Stimulated activated CD8-positive, alpha-beta memory T cell treated with anti-CD3 and anti-CD28 coated beads, Interleukin-12 subunit alpha, Interleukin-12 subunit beta, amount 100 ng/mL, for 24 hours (primary cell): ENCODE data around the gene L3MBTL4.
"Not testable (repeated sequence)": the region's sequence is repeated elsewhere in the genome, so short reads cannot be mapped to it uniquely, and the experiment has no call there.

Source experiments
- DNase-seq: peaks from one replicate; pipeline ENCODE4 v3.0.0-alpha.2; 2020; ENCODE audit errors: extremely low read depth

The L3MBTL4 gene

DNA sequence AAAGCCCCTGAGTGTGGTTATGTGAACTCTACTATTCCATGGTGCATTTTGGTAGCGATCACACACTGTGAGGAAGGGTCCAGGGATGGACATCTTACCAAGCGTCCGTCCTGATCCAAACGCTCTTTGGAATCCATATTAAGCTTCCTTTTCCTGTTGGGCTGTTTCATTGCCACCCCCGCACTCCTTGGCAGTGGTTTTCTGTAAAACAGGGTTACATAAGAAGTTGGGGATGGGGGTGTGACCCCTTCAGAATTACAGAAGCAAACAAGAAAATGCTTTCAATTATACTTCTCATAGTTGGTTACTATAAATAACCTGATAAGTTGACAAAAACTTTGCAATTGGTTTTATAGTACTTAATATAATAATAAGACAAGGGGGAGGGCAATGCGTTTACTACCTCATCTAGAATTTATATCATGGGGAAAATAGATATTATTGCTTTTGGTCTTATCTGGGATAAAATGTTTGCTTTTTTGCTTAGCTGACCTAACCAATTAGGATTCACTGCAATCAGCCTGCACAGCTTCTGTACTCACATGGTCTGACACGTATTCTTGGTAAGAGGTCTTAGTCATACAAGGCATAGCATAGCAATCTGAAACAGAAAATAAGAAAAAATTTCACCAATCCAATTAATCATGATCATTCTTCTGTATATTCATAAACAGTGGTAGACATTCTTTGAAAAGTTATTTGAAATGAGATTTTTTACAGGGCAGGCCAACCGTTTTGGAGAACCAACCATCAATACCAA, 103.1 kb downstream of the L3MBTL4 start:
- no peak for DNase-seq

DNA sequence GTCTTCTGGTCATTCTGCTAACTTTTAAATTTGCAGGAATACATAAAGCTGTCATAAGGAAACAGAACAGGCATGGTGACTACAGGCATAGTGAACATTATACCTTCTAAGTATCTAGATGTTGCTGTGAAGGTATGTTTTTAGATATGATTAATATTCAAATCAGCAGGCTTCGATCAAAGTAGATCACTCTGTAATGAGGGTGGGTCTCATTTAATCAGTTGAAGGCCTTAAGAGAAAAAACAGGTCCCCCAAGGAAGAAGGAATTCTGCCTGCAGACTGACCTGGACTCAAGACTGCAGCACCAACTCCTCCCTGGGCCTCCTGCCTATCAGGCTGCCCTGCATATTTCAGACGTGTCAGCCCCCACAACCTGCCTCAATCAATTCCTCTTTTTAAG, 104.0 kb downstream of the L3MBTL4 start:
- DNase-seq, result no peak

DNA sequence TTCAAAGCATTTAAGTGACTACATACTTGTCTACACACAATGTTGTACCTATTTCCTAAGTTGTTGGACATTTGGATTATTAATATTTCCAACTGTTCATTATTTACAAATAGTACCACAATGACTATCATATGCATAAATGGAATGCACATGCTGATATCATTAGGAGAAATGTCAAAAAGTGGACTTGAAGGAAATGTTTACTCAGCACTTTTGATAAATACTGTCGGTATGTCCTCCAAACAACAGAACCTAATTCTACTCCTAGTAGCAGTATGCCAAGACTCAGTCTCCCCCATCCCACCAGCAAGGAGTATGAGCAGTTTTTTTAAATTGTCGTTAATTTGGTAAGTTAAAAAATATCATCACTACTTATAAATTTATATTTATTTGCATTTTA, 116.8 kb downstream of the L3MBTL4 start:
- no peak for DNase-seq

DNA sequence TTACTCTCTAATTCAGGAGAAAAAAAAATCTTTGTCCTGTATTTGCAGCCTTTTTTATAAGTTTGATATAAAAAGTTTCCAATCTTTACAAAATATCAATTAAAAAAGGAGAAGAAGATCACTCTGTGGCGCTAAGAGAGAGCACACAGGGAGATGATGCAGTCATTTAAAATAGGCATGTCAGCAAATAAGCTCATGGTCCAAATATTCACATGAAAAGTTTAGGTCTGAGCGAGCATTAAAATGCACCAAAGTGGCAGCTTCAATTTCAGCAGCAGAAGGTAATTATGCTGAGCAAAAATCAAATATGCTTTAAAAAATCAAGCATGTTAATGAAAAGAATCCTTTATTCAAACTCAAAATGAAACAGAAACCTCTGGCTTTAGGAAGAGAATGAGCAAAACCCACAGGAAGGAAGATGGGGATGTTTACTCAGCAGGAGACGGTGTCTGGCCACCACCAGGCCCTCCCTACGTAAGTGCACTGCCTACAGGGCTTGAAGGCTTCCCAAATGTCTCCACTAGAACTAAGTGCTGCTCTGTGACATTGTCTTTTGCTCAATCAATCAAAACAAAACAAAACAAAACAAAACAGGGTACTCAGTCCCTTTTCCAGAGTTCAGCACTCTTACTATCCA, 120.4 kb downstream of the L3MBTL4 start:
- DNase-seq, result no peak

DNA sequence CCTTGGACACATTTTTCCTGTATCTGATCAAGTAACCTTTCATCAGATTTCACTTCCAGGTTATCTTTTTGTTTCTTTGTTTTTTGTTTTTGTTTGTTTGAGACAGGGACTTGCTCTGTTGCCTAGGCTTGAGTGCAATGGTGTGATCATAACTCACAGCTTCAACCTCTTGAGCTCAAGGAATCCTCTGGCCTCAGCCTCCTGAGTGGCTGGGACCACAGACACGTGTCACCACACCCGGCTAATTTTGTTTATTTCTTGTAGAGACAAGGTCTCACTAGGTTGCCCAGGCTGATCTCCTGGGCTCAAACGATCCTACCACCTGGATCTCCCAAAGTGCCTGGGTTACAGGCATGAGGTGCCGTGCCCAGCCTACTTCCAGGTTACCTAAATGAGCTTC, 124.9 kb downstream of the L3MBTL4 start:
- no peak for DNase-seq

DNA sequence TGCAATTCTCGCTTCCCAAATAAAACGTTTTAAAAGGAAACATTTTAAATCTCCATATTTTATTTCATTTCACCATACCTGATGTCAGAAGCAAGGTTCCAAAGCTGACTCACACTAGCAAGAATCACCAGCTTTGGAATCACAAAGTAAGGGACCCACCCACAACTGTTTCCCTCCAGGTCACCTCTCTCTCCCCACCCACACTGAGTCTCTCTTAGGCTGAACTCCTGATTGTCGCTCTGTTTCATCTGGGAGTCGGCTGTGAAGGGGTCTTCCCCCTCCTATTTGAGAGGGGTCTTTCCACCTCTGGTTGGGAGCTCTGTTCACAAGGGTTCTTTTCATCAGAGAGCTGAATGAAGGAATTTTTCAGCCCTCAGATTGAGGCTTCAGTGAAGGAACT, 128.1 kb downstream of the L3MBTL4 start:
- DNase-seq, result no peak

DNA sequence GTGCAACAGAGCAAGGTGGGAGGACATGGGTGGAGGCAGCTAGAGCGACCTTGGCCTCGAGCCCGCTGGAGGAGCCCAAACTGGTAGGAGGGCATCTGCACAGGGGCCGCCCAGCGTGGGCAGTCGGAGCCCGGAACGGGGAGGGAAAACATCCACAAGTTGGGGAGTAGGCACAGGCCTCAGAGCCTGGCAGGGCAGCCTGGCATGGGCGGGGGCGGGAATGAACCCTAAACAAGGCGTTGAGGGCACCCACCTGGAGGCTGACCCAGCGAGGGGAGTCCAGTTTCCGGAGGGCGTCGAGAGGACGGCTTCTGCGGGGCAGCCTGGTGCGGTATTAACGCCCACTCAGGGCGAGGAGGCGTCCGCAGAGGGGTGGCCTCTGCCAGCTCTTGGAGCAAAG, 129.9 kb downstream of the L3MBTL4 start:
- no peak for DNase-seq

DNA sequence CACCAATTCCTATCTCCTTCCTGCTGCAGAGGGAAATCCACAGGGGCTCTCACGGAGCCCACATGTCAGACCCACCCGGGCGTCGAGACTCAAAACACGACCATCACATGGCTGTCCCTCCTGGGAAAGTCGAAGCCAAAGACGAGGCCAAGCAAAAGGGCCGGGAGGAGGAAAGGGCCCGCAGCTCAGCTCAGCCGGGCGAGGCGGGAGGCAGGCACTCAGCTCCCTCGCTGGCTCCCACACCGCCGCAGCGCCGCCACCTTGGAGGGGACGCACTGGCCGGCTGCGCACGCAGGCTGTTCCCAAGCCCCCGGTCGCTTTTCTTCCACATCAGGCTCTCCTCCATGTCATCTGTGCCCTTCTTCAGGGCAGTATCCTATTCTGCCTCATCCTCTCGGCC, 130.4 kb downstream of the L3MBTL4 start:
- DNase-seq, result no peak

DNA sequence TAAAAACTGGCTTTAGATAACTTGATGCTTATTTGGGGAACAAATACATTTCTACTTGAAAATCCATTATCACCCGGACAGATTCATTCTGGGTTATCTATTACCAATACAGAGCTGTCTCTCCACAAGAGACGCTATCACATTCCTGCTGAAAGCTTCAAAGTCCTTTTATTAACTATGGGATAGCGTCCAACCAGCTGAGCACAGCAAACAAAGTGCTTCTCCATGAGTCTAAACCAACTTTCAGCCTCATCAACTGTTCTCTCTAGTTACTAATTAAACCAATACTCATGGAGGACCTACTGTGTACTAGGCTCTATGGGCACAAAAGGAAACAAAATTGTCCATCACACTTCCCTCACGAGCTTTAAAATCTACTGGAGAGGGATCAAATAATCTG, 132.8 kb downstream of the L3MBTL4 start:
- no peak for DNase-seq

DNA sequence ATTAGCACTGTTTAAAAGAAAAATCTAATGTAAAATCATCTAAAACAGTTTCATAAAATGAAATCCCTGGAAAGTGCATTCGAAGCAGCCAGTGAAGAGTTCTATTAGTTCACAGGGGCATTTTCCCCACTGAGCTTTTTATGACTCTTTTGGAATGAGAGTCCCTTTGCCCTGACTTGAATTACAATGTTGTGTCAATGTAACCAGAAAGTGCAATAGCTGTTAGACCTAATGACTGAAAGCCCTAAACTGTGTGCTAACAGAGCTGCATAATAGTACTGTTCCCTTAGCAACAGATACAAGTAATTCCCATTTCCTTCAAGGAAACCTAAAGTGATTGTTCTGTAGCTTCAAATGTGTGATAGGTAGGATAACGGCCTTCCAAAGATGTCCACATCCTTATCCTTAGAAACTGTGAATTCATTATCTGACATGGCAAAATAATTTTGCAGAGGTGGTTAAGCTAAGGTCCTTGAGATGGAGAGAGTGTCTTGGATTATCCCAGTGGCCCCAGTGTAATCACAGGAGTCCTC, 134.4 kb downstream of the L3MBTL4 start:
- no peak for DNase-seq

DNA sequence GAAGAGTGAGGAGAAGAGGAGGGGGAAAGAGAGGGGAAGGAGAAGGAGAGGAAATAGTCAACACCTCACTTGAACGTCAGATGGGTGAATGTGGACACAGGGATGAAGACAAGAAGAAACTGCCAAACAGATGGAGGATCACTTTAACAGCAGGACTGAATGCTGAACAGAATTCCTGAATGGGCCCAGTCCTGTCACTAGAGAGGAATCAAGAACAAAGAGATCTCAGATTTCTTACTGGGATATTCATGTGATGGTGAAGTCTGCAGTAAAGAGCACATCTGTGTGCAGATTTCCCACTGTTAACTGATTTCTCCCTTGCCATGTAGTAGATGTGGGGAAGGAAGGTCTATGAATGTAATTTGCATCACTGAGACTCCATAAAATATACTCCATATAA, 135.4 kb downstream of the L3MBTL4 start:
- DNase-seq, result no peak

DNA sequence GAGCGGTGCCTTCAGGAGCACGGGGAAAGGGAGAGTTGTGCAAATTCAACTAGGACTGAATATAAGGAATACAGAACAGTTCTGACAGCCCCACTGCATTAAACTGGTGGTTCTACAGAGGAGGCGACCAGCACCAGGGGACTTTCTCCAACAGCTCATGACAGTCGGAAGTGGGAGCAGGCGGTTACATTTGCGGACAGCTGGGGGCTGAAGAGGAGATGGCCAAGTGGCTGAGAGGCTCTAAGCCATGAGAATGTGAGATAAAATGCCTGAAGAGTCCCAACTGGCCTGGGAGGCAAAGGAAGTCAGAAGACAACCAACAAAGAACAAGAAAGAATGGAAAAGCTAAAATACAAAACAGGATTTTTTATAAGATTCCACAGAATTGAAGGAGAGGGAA, 141.3 kb downstream of the L3MBTL4 start:
- DNase-seq, result no peak

DNA sequence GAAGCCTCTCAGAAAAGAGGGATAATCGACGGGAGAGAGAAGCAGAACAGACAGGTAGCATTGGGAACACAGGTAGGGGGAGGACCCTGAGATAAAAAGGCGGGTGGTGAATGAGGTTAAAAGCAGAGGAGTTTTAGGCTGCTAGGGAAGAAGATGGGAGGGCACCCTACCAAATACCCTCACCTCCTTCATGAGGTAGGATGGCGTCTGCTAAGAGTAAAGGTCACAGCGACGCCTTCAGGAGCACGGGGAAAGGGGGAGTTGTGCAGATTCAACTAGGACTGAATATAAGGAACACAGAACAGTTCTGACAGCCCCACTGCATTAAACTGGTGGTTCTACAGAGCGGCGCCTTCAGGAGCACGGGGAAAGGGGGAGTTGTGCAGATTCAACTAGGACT, 142.6 kb downstream of the L3MBTL4 start:
- DNase-seq, result not testable (repeated sequence)

DNA sequence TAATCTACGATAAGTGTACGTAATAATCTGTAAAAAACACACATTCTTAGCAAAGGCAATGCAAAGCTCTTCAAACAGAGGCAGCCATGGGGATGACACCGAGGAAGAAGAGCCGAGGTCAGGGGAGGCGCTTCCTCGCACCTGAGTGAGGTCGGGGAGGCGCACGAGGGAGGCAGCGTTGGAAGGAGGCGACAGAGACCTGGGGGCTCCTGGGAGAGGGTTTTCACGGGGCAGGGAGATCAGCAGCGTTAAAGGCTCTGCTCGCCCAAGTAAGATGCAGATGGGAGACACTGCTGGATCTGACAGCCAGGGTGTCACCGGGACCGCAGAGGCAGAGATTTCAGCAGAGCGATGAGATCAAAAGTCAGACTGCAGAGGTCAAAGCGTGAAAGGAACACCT, 143.1 kb downstream of the L3MBTL4 start:
- DNase-seq, result no peak

DNA sequence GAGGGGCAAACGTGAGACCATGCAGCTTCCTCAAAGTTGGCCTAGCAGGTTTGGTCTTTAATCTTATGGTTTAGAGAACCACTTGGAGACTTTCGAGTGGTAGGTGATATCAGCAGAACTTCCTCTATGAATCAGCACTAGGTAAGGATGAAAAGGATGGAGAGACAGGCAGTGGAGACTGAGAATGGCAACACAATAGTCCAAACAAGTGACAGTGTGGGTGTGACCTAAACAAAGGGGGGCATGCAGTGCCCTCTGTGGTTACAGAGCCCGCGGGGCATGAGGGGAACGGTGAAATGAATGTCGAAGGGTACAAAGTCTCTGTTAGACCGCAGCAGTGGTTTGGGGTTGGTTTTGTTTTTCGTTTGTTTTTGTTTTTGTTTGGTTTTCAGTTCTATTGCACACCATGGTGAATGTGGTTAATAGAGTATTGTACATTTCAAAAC, 143.9 kb downstream of the L3MBTL4 start:
- DNase-seq, result no peak

DNA sequence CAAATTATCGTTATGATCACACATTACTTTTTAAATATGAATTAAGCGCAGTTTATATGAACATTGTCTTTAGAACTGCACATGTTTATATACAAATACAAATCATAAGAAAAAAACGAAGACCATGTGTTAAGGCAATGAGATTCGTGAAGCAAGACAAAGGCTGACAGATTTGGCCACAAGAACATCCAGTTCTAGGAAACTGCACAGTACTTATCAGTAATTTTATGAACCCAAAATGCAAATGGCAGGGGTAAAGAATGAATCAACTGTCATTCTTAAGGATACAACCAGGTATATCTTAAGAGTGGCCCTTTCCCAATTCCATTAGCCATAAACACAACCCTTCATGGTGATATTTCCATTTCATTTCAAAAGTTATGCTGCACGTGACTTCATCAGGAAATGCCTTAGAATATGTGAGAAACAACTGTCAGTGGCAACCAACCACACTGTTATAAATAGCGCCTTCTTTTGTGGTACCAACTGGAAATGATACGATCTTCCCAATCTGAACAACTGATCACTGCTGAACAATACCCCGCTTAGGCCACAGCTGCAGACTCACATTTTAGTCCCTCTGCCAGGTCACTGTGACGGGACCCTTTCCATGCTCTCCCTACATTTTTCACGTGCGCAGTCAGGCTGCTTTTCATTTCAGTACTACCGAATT, 144.9 kb downstream of the L3MBTL4 start:
- no peak for DNase-seq

DNA sequence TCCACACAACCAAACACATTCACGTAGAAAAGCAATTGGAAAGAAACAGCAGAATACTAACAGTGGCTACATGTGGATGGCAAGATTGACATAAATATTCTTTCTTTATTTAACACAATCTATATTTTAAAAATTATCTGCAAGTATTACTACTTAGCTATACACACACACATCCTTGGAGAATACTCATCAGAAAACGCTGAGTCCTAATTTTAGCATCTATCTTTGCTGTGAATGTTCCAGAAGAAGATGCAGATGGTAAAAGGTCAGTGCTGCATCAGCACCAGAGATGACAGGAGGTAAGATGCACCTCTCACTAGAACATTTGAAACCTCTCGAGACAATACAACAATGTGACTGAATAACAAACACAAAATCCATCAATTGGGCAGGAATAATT, 148.5 kb downstream of the L3MBTL4 start:
- no peak for DNase-seq

DNA sequence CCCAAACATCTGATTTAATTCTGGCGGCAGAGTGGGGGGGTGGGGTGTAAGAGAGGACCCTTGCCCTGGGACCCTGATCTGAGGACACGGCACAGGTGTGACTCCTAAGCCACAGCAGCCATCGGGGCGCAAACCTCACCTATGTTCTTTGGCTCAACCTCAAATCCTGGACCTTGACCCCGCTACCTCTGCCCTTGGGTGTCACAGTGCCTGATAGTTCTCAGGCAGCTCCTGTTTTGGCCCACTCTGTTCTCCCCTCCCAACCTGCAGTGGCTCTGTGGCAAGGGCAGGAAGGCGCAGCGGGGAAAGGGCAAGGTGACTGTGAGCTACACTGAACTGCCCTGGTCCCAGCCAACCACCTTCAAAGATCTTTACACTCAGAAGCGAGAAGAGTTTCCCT, 152.8 kb downstream of the L3MBTL4 start:
- DNase-seq, result no peak

DNA sequence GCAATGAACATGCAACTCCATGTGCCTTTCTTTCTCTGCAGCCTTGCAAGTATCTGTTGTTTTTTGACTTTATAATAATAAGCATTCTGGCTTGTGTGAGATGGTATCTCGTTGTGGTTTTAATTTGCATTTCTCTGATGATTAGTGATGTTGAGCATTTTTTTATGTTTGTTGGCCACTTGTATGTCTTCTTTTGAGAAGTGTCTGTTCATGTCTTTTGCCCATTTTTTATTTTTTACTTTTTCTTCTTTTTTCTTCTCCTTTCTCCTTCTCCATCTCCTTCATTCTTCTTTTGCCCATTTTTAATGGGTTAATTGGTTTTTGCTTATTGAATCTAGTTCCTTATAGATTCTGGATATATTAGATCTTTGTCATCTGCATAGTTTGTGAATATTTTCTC, 155.4 kb downstream of the L3MBTL4 start:
- DNase-seq, result not testable (repeated sequence)

DNA sequence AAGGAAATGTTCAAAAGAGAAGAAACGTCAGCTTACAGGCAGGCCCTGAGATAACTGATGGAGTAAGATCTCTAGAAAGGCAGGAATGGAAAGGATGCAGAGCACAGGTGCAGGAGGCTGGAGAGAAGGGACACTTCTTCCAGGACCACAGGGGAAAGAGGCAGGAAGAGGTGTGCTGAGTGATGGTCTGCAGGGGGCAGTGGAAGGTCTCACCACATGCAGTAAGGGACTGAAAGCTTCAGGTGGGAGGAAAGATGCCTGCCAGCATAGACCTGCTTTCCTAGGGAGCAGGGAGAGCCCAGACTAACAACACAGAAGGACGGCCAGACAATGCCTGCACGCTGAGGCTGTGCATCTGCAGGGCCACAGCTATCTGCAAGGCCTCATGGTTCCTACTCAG, 156.8 kb downstream of the L3MBTL4 start:
- no peak for DNase-seq

DNA sequence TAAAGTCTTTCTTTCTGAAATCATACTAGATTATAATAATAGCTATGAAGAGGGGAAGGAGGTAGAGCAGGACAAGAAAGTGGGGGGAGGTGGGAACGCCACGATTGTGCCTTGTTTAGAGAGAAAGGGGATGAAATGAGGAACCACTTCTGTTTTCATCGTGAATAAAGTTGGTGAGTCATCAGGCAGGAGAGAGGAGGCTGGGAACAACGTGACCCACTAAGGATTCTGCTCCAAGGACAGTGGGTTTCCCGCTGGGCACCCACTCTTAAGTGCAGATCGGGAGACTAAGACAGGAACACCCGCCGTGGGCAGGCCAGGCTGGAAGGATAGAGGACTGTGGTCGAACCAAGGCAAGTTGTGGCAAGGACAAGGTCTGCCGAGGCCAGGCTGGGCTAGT, 158.2 kb downstream of the L3MBTL4 start:
- DNase-seq, result no peak

DNA sequence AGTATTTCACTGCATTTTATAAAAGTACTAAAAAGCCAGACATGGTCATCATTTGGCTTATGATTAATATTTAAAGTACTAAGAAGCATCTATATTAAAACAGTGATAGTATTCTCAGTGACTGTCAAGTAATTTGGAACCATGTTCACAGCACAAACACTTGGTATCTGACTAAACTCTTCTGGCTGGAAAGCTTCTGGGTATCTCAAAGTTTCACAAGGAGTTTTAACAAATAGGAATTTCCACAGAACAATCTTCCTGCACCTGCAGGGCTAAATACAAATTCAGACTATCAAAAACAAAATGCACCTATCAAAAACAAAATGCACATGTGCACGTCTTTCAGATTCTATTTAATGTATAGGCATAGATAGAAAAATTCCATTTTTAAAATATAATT, 158.8 kb downstream of the L3MBTL4 start:
- DNase-seq, result no peak
